ENCODE data around the gene ANK3. TPM values are rescaled to one million over a fixed set of nuclear protein-coding genes. Genes with fewer than 3 reads are reported as not detected.
A peak's percentile ranks its signal among the peaks of the same experiment; 100 is the strongest.

ANK3 gene
- polyA plus RNA-seq, 1 donor from 2014 or later = 114 TPM

GRCh38 chr10:60155943-60156683, 233.6 kb downstream of the ANK3 start:
- TF ChIP-seq MXI1 (conservative IDR thresholded peaks at IDR 0.05; ENCODE audit: poor library complexity, severe bottlenecking) = no peak
- peak; percentile 6 for TF ChIP-seq POLR2AphosphoS5 (IDR thresholded peaks at IDR 0.05)
- TF ChIP-seq CTCF (IDR thresholded peaks at IDR 0.05; ENCODE audit: poor library complexity, severe bottlenecking) = no peak
- Histone ChIP-seq H4K20me1 (ENCODE audit: insufficient read depth) (no peaks in the 10 kb centered on the region), H3K9me2 (ENCODE audit: insufficient read depth, low read length) (no peaks in the 10 kb centered on the region), H3K9me3 (ENCODE audit: low read length) (no peaks in the 10 kb centered on the region), H3K36me3 (ENCODE audit: insufficient read depth, low read length) (peaks cover 22% of the 10 kb centered on the region), H3K4me3 (ENCODE audit: low read length) (no peak overlapping the region), H3K79me2 (replicated peaks; ENCODE audit: insufficient read depth, low read length) (no peaks in the 10 kb centered on the region), H3K27me3 (ENCODE audit: insufficient read depth, low read depth, low read length) (no peaks in the 10 kb centered on the region), H3K9ac (ENCODE audit: low read length) (no peak overlapping the region), H3K27ac (ENCODE audit: low read length) (no peak overlapping the region), H3K4me2 (ENCODE audit: low read length) (no peak overlapping the region), H3F3A (ENCODE audit: insufficient read depth, low read length, poor library complexity, severe bottlenecking) (no peaks in the 10 kb centered on the region), H2AFZ (ENCODE audit: low read depth, low read length) (no peak overlapping the region)

GRCh38 chr10:60155099-60155877, 234.4 kb downstream of the ANK3 start:
- TF ChIP-seq REST (IDR thresholded peaks at IDR 0.05; ENCODE audit: borderline replicate concordance) = no peak
- TF ChIP-seq RAD21 (conservative IDR thresholded peaks at IDR 0.05) = no peak
- no peak for TF ChIP-seq EP300 (conservative IDR thresholded peaks at IDR 0.05; ENCODE audit: poor library complexity, severe bottlenecking)
- Histone ChIP-seq H4K20me1 (ENCODE audit: insufficient read depth) (no peaks in the 10 kb centered on the region), H3K36me3 (ENCODE audit: insufficient read depth, low read length) (peaks cover 22% of the 10 kb centered on the region), H3K9me2 (ENCODE audit: insufficient read depth, low read length) (no peaks in the 10 kb centered on the region), H3K79me2 (replicated peaks; ENCODE audit: insufficient read depth, low read length) (no peaks in the 10 kb centered on the region), H3K4me3 (ENCODE audit: low read length) (no peak overlapping the region), H3F3A (ENCODE audit: insufficient read depth, low read length, poor library complexity, severe bottlenecking) (no peaks in the 10 kb centered on the region), H3K9me3 (ENCODE audit: low read length) (no peaks in the 10 kb centered on the region), H3K9ac (ENCODE audit: low read length) (no peak overlapping the region), H2AFZ (ENCODE audit: low read depth, low read length) (no peak overlapping the region), H3K27ac (ENCODE audit: low read length) (no peak overlapping the region), H3K4me2 (ENCODE audit: low read length) (no peak overlapping the region), H3K27me3 (ENCODE audit: insufficient read depth, low read depth, low read length) (no peaks in the 10 kb centered on the region)

- no peaks in the 10 kb centered on the region for H3K9me2 ChIP-seq (ENCODE audit: insufficient read depth, low read length)
- H3K79me2 ChIP-seq (replicated peaks; ENCODE audit: insufficient read depth, low read length) = no peaks in the 10 kb centered on the region
- H4K20me1 ChIP-seq (ENCODE audit: insufficient read depth) = no peaks in the 10 kb centered on the region
- H3F3A ChIP-seq (ENCODE audit: insufficient read depth, low read length, poor library complexity, severe bottlenecking) = no peaks in the 10 kb centered on the region
- peaks cover 33% of the 10 kb centered on the region for H3K36me3 ChIP-seq (ENCODE audit: insufficient read depth, low read length)
- no peaks in the 10 kb centered on the region for H3K9me3 ChIP-seq (ENCODE audit: low read length)
- H3K9ac ChIP-seq (ENCODE audit: low read length) = no peak overlapping the region
- H2AFZ ChIP-seq (ENCODE audit: low read depth, low read length) = no peak overlapping the region
- H3K4me3 ChIP-seq (ENCODE audit: low read length) = no peak overlapping the region
- H3K4me2 ChIP-seq (ENCODE audit: low read length) = no peak overlapping the region
- no peaks in the 10 kb centered on the region for H3K27me3 ChIP-seq (ENCODE audit: insufficient read depth, low read depth, low read length)
- H3K27ac ChIP-seq (ENCODE audit: low read length) = no peak overlapping the region
- TF ChIP-seq EZH2 (IDR thresholded peaks at IDR 0.05; ENCODE audit: borderline replicate concordance, insufficient read depth, low read length, poor library complexity, severe bottlenecking) = no peak
- TF ChIP-seq REST (IDR thresholded peaks at IDR 0.05; ENCODE audit: borderline replicate concordance) = no peak
- TF ChIP-seq POLR2AphosphoS5 (IDR thresholded peaks at IDR 0.05) = no peak
- no peak for TF ChIP-seq EP300 (conservative IDR thresholded peaks at IDR 0.05; ENCODE audit: poor library complexity, severe bottlenecking)
- no peak for TF ChIP-seq TAF1 (IDR thresholded peaks at IDR 0.05; ENCODE audit: low read depth)
- TF ChIP-seq CTCF (IDR thresholded peaks at IDR 0.05; ENCODE audit: poor library complexity, severe bottlenecking) = no peak
- no peak for TF ChIP-seq RAD21 (conservative IDR thresholded peaks at IDR 0.05)
Observed at GRCh38 chr10:60149003-60149402, 240.7 kb downstream of the ANK3 start.
